Kidney tubule cell (primary cell): ENCODE results near the gene DGCR6L.
"Not testable (repeated sequence)": the region's sequence is repeated elsewhere in the genome, so short reads cannot be mapped to it uniquely, and the experiment has no call there.

Experiments used
- DNase-seq: peaks from one replicate; pipeline ENCODE4 v3.0.0-alpha.2; 2018; ENCODE audit warnings: low spot score

Gene DGCR6L

DNA sequence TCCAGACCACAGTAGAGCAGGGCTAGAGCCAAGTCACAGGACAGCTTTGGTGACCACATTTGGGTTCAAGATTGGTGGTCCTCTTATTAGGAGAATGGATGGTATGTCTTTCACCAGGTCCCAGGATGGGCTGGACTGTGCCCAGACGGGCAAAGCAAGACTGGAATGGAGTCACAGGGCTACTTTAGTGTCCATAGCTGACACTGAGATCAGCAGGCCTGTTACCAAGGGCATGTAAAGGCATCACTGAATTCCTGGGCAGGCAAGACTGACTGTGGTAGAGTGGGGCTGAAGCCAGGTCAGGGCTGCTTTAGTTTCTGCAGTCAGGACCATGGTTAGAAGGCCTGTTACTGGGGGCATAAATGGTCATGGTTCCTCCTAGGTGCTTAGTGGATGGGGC is 6.1 kb upstream of the DGCR6L start:
- not testable (repeated sequence) for DNase-seq

DNA sequence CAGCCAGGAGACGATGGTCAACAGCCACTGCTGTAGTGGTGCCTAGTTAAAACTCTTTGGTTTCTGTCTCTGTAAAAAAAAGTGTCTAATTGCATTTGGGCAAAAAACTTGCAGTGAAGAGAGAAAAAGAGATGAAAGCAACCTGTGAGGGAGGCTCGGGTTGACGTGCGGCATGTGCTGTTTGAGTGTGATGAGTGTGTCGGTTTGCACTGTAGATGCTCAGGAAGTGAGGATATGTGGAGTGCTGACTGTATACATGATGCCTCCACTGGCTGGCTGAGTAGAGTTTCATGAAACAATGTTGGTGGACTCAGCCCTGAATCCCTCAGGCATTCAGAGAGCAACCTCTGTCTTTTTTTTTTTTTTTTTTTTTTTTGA is 4.3 kb upstream of the DGCR6L start:
- no peak for DNase-seq

DNA sequence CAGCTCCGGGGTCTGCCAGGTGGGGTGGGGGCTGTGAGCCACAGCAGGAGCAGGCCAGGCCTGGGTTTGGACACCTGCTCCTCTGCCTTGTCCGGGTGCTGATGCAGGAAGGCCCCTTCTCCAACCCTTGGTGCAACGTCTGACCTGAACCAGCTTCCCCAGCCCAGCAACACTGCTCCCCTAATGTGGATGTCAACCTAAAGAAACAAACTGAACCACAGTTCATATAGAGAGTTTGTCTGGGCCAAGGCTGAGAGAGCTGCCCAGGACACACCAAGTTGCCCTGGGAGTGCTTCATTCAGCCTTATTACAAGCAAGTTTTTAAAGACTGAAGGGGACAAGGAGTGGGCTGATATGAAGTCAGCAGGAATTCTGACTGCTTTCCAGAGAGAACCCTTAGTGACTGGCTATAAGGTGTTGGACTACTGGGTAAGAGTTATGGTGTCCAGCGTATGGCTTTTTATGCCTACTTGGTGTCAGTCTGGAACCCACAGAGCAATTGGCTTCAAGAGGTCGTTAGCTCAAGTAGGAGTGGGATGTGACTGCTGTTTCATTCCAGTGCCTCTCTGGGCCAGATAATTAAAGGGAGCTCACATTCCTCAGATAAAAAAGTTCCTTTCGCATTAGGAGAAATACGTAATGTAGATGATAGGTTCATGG is 1.8 kb upstream of the DGCR6L start:
- not testable (repeated sequence) for DNase-seq

DNA sequence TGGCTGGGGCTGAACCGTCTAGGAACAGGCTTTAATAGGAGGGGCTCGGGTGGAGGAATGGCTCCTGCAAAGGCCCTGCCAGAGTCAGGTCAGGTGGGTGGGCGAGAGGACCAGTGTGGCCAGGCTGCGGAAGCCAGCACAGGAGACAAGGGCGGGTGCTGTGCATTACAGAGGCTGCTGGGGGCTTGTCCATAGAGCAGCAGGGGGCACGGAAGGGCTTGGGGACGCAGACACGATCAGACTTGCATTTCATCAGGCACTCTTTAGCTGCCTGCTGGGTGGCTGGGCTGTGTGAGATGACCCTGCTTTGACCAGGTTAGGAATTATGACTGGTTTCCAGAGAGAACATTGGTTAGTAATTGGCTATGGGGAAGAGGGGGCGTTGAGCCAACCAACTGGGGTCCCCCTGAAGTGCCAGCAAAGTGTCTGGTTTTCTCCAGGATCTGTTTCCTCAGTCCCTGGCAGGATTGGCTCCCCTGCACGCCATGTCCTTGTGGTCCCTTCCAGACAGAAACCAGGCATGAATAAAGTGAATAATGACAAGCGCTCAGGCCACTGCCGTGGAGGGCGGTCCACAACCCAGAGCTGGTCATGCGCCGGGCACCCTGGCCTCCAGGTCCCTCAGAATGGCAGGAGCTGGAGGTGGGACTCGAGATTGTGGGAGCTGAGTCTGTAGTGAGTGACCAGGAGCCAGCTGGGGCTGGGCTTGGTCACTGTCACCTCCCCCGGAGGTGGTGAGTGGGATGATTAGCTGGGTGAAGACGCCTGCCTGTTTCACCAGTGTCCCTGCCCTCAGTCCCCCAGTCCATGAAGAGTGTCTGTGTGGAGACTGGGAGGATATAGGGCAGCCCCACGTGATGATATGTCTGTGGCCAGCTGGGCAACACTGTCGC is 1.0 kb upstream of the DGCR6L start:
- not testable (repeated sequence) for DNase-seq

DNA sequence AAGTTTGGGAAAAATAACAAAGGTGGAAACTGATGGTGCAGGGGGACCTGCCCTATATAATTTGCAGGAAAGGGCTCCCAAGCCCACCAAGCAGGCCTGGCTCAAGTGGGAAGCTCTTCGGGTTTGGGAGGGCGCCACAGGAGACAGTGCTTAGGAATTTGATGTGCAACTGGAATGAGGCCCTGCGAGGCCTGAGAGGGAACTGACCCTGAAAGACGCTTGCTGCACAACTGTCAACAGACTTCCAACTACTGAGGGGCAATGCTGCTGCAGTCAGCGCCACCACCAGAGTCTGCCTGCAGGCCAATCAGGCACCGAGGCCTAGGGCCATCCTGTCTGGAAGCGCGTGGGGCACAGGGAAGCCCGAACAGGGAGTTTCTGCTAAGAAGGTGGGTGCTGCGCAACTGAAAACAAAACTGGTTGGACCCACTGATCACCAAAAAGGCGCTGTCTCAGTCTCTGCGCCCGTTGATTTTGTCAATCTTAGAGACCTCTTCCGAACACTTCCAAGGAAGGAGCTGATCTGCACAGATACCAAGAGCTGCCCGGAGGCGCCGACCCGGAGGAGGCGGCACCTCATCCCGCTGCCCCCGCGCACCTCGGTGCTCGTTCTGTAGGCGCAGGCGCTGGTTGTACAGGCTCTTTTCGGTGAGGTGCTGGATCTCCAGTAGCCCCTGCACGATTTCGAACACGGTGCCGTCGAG is 667 bp downstream of the DGCR6L start:
- DNase-seq = peak; percentile 33

DNA sequence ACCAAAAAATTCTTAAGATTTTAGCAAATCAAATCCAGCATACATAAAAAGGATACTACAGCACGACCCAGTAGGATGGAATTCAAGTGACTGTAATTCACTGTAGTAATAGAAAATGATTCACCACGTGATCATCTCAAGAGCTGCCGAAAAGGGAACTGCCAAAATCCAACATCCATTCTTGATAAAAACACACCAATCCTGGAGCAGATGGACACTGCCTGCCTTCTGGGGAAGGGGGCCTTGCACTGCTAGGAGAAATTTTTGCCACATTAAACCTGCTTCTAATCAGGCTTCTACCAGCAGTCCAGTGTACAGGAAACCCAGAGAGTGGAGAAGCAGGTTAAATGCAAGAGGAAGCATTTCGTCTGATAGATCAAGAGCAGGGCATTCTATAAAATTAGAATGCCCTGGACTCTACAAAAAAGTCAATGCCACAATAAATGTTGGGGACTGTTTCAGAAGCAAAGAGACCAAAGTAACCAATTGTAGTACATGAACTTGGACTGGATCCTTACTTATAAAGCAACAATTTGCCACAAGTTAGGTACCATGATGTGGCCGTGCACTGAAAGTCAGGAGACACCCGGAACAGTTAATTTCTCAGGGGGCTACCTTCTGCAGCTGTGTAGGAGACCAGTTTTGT is 1.7 kb downstream of the DGCR6L start:
- DNase-seq = not testable (repeated sequence)

DNA sequence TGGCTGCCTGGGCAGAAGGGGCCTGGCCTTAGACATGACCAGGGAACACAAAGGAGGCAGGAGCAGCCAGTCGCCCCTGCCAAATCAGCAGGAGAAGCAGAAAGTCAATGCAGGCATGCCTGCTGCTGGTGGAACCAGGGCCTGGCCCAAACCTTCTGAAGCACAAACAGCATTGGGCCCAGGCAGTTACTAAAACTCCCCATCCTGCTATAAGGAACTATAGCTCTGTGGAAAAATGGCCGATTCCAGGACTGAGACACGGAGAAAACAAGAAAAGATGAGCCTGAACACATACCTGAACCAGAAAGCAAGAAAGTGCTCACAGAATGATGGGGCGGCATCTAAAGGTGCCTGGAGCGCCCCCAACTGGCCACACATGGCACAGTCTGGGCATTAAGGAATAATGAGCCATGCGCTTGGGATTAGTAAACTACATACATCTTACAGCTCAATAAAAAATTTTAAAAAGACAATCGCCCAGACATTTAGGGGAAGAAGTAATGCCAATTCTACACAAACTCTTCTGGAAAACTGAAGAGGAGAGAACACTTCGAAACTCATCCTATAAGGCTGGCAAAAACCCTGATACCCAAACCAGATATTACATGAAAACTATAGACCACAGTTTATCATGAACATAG is 2.3 kb downstream of the DGCR6L start:
- DNase-seq = not testable (repeated sequence)

DNA sequence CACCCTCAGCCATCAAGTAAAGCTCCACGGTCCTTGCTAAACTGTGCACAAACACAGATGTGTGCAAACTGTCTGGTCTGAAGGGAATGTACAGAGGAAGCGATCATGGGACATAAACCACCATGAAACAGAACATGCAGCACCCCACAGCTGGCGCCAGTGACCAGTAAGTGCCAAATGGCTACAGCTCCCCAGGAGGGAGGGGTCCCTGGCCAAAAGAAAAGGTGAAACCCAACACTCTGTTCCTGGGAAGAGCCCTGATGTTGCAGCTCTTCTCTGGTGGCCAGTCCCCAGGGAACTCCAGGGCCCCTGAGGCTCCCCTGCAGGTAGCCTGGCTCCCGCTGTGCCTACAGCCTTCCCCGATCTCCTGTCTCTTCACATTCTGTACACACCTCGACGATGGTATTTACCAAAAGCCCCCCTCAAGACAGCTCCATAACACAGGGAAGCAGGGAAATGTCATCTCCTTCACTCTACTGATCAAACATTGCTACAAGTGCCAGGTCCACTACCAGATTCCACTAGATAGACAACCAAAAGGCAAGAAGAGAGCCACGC is 2.9 kb downstream of the DGCR6L start:
- no peak for DNase-seq

DNA sequence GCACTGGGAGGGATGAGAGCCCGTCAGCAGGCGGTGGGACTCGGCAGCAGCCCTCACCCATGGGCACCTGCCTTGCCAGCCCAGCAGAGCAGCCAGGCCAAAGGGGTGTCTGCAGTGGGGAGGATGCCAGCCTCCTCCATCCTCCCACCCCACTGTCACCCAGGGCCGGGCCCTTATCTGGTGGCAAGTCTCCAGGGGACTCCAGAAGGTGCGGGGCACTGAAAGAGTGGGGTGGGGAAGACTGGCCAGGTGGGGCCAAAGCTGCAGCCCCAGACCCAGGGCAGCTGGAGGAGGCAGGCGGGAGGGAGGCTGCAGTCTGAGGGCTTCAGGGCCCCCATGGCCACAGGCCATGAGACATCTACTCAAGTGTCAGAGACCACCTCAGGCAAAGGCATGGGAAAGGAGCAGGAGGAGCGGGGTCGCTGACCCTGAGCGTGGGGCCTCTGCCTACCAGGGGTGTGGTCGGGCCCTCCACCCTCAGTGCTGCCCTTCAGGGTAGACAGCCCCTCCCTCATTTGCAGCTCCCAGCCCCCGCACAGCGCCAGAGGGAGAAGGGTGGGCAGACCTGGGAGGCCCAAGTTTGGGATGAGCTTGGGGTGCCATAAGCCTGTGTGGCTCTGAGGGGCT is 3.5 kb downstream of the DGCR6L start:
- DNase-seq = no peak

DNA sequence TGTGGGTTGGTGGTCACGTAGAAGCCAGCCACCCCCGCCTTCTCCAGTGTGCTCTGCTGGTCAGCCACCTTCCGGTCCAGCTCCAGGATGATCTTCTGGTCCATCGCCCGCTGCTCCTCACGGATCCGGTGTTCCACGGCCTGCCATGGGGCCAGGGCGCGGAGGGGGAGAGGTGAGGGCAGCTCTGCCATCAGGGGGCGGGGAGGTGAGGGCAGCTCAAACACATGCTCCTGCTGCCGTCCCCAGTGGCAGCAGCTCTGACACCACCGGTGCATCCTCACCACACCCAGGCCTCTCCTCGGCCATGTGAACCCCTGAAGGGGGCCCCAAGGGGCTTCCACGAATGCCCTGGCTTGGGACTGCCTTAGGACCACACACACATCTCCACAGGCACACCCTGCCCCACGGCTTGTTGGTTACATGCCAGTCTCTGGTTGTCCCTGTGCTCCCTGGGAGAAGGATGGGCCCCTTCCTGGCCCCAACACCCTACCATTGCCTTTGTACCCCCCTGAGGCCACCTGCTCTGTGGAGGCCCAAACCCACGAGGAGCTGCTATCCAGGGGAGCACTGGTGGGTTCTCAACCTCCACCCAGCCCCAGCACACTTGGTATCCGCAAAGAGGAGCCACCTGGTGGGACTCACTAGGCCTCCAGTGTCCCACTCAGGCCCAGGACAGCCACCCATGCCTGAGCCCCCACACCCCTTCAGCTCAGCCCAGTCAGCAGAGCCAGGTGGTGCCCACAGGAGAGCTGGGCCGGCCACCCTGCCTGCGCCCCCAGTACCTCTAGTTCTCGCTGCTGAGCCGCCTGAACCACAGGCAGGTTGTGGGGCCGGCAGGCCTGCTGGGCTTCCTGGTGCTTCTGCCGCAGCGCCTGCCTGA is 4.3 kb downstream of the DGCR6L start:
- DNase-seq = no peak

DNA sequence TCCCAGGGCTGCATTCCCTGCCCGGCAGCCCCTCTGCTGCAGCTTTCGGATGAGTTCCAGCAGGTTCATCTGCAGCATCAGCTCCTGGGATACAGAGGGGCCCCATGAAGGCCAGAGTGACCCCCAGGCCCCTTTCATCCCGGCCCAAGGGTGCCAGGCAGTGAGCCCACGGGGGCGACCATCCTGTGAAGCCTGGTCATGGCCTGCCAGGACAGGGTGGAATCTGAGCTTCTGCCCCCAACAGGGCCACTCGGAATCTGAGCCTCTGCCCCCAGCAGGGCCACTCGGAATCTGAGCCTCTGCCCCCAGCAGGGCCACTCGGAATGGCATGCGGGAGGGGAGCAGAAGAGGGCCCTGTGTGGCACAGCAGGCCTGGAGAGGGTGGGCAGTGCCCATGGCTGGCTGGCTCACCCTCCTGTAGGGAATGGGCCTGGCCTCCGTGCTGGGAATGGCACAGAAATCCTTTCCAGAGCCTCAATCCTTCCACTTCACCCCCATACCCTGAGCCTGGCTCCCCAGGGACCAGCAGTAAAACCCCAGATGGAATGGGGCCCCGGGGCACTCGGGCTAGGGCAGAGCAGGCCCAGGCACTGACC is 5.0 kb downstream of the DGCR6L start:
- not testable (repeated sequence) for DNase-seq

DNA sequence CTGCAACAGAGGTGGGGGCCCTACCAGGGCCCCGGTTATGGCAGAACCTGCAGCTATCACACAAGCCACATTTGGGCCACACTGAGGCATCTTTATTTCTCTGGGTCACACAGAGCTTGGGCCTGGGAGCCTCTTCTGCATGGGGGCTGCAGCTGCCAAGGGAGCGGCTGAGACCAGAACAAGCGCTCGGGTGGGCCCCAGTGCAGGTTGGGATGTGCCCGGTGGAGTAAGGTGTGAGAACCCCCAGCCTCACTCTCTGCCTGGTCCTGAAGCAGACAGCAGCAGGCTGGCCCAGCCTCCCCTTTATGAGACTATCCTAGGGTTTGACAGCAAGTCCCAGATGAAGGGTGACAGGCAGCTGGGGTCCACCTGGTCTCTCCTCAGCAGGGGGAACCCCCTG is 5.7 kb downstream of the DGCR6L start:
- DNase-seq = not testable (repeated sequence)

DNA sequence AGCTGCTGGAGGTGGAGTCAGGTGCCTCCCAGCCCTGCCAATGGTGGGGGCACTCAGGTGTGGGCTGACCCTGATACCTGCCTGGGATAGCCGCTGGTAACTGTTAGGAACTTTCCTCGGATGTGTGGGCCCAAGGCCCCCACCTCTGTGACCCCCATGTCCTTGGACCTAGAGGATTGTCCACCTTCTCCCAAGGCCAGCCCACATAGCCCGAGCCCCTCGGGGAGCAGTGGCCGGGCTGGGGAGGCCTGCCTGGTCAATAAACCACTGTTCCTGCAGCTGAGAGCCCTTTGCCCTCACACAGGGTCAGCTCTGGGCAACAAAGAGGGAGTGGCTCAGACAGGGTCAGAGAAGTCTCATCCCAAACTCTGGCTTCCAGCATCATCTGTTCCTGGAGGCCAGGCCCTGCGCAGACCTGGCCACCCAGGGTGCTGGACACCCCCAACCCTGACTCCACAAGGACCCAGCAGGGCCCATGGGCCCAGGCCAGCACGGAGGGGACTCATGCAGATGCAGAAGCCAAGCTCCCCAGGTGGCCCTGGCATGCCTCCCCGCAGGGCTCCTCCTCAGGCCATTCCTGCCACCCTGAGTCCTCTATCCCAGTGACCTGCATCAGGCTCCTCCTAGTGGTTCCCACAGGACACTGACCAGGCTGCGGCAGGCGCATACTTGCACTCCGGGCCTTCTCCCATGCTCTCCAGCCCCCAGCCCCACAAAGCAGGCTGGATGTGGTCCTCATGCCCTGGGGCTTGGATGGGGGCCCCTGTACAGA is 6.4 kb downstream of the DGCR6L start:
- DNase-seq = not testable (repeated sequence)

DNA sequence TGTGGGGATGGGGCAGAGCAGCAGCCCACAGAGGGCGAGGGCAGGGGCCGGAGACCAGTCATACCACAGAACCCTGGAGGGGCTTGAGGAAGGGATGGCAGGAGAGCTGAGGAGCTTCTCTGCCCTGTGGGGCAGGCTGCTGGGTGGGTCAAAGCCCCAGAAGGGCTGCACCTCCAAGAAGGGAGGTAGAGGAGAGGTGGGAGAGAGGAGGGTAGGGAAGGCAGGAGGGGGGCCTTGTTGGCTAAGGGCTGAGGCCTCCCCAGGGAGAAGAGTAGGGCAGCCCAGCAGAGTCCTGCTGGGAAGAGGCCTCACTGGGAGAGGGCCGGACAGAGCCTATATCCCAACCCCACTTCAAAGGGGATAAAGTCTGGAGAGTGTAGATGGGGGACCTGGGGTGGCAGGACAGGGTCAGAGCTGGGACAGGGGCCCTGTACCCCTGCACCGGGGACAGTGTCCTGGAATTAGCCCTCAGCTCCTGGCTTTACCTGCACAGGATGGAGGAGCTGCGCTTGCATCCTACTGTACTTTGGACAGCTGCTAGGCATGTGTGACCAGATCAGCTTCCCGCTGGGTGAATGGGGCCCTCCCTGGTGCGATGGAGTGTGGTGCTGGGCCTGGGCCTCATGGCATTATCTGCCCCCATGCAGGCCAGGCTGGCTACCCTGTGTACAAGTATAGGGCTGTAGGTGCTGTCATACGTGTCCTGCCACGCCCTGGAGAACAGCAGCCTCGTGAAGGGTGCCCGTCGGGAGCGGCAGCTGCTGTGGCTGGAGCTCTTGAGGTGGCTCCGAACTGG is 7.3 kb downstream of the DGCR6L start:
- DNase-seq = no peak

DNA sequence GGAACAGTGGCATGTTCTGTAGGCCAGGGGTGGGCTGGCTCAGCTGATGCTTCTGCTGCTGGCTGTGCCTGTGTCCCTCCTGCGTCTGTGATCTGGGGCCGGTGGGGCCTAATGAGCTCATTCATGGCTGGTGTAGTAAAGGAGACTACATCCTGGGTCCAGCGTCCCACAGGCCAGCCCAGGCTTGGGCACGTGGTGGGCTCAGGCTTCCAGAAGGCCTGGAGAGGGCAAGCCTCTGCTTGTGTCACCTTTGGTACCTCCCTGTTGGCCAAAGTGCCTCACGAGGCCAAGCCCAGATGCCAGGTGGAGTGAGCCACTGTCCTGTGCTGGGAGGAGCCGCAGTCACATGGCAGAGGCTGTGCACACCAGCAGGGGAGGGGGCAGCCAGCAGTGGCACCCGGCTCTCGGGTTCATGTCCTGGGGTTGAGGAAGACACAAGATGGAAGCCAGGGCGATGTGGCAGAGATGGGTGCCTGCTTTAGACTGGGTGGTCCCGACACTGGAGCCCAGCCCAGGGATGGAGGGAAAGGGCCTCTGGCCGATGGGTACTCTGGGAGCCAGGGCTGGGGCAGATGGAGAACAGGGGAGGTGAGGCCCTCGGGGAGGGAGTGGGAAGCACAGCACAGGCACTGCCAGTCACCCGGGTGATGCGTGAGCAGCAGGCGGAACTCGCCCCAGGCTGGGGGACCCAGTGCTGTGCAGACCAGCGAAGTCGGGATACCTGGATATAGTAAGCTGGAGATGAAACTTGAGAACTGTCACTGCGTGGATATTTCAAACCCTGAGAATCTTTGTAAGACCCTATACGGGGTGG is 8.4 kb downstream of the DGCR6L start:
- not testable (repeated sequence) for DNase-seq

DNA sequence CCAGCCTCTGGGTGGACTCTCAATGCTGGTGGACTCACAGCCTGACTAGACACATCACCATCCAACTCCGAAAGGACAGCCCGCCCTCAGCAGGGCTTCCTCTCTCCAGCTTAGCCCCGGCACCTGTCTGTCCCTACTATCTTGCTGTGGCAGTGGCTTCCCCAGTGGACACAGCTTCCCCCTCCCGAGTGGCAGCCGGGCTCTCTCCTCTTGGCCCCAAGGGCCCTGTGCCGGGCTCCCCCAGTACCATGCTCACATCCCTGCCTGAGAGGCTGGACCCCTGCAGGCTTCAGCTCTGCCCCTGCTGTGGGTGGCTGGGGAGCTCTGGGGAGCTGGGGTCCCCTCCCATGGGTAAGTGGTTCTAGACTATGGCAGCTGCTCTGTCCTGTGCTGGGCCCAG is 9.1 kb downstream of the DGCR6L start:
- not testable (repeated sequence) for DNase-seq

DNA sequence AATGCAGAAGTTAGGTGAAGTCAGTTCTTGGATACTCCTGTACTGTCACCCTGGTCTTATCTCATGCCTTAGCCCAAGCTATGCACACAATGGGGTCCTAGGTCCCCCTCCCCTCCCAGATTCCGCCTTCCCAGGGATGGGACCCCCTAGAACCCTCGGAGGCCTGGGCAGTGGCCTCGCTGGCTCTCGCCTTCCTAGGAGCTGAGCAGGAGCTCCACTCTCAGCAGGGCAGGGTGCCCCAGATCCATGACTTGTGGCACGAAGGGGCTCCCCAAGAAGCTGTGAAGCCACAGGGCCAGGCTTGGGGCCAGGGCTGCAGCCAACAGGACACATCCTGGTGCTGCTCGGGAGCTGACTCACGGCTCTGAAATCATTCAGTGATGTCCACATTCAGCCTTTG is 9.7 kb downstream of the DGCR6L start:
- DNase-seq = not testable (repeated sequence)
